Fibroblast of villous mesenchyme (primary cell): ENCODE results near the gene NDUFS1. TPM values are rescaled to one million over a fixed set of nuclear protein-coding genes. Genes with fewer than 3 reads are reported as not detected.

ENCODE experiments used
- DNase-seq: peaks from one replicate; pipeline ENCODE4 v3.0.0-alpha.2; 2010; ENCODE audit warnings: low read depth
- H3K4me3 ChIP-seq: 2 replicates; pipeline ENCODE4 v1.5.1; 2011; ENCODE audit warnings: low read depth, mild to moderate bottlenecking, low read length
- CTCF ChIP-seq: IDR thresholded peaks from 2 replicates; pipeline ENCODE4 v1.5.1; 2012; ENCODE audit warnings: low read depth, mild to moderate bottlenecking, low read length; ENCODE audit not compliant: insufficient read depth
- small RNA-seq: library from RNA; depleted of rRNA; stranded (forward); fragments of <200 nt; gene quantifications from one replicate; pipeline ENCODE3, GENCODE V24; 2012
- total RNA-seq: library from RNA; depleted of rRNA; stranded (reverse); fragments of >200 nt; gene quantifications from 2 replicates; pipeline ENCODE4 v1.2.3, GENCODE V29; 2012

The NDUFS1 gene
- total RNA-seq, 1 donor = 125 TPM

GRCh38 chr2:206068207-206068606, 91.0 kb downstream of the NDUFS1 start:
- no peak overlapping the region for H3K4me3 ChIP-seq
- TF ChIP-seq CTCF = no peak
- no peak for DNase-seq

Small RNA genes within 50 kb of the gene (small RNA-seq; reads per million reads assigned to genes)
- gene RF00134 = not detected
- not detected for gene RF02271
- not detected for gene SNORA41
- not detected for gene SNORD51

Other genes starting within 250 kb of the NDUFS1 start
- gene INO80D, start 73.3 kb downstream of the NDUFS1 start, total RNA-seq = 7.7 and 10.4 TPM in 2 replicates
- gene EEF1B2, start 451 bp upstream of the NDUFS1 start, total RNA-seq = 438 and 477 TPM in 2 replicates
- gene ZDBF2, start 115.2 kb upstream of the NDUFS1 start, total RNA-seq = 11.6 and 17.3 TPM in 2 replicates